ENCODE data around the gene UXS1.

GRCh38 chr2:106193690-106193976 lies 468 bp downstream of the UXS1 start:
- TF ChIP-seq CTCF (IDR thresholded peaks at IDR 0.05 in 4 of 5, conservative IDR thresholded peaks at IDR 0.05 in 1 of 5) (no peak), POLR2A (IDR thresholded peaks at IDR 0.05) (no peak)

Measured in gastrocnemius medialis (tissue), 4 donors.